Activated B cell treated with CpG ODN at 0.5 μM for 24 hours (primary cell): ENCODE results near the gene UBE2G2. TPM values are rescaled to one million over a fixed set of nuclear protein-coding genes. Genes with fewer than 3 reads are reported as not detected.

Experiments
- ATAC-seq: fragments of 200-7000 bp; cut with Tn5 transposase; one replicate; pipeline ENCODE4 v1.10.0; 2021; ENCODE audit warnings: low read depth, mild to moderate bottlenecking, moderate library complexity
- CTCF ChIA-PET: fragments of 350-600 bp; sonication (Branson Sonifier 250); formaldehyde crosslinking; loops from one replicate; lab custom pipeline; 2021; ENCODE audit warnings: antibody characterized with exemption; lab: Charles Lee
- POLR2A ChIA-PET: fragments of 350-600 bp; sonication (Branson Sonifier 250); formaldehyde crosslinking; loops from one replicate; lab custom pipeline; 2021; ENCODE audit warnings: antibody characterized with exemption; lab: Charles Lee
- DNase-seq: peaks from one replicate; pipeline ENCODE4 v3.0.0; 2022
- H3K27ac Mint-ChIP-seq: one replicate; pipeline ENCODE4 v1.8.0; 2020; ENCODE audit warnings: mixed read lengths
- H3K27me3 Mint-ChIP-seq: one replicate; pipeline ENCODE4 v1.8.0; 2021; ENCODE audit warnings: mixed read lengths
- H3K36me3 Mint-ChIP-seq: one replicate; pipeline ENCODE4 v1.8.0; 2021; ENCODE audit warnings: low read depth, mixed read lengths
- H3K4me1 Mint-ChIP-seq: one replicate; pipeline ENCODE4 v1.8.0; 2021; ENCODE audit warnings: mixed read lengths
- H3K4me3 Mint-ChIP-seq: one replicate; pipeline ENCODE4 v1.8.0; 2020; ENCODE audit warnings: mild to moderate bottlenecking, mixed read lengths
- H3K9me3 Mint-ChIP-seq: one replicate; pipeline ENCODE4 v1.8.0; 2020; ENCODE audit warnings: mixed read lengths
- intact Hi-C: fragments of 100-400 bp; cut with micrococcal nuclease; formaldehyde crosslinking; loops from one replicate; pipeline ENCODE4 v1.15.1; 2024
- total RNA-seq: library from RNA; stranded (reverse); gene quantifications from 2 replicates; pipeline ENCODE4 v1.2.3, GENCODE V29; 2022
- TF ChIP-seq, protein P1 (sequence below): fragments of 200-600 bp; IDR thresholded peaks from one replicate; pipeline ENCODE4 v1.8.0; 2022; ENCODE audit warnings: antibody characterized with exemption, mild to moderate bottlenecking

Gene UBE2G2
- total RNA-seq, 1 donor from 2014 or later = 108 TPM

- ATAC-seq (no peak), DNase-seq (no peak)
- Mint-ChIP-seq H3K4me3 (no peak overlapping the region), H3K27me3 (no peaks in the 10 kb centered on the region), H3K27ac (no peak overlapping the region), H3K4me1 (peaks cover 7% of the 10 kb centered on the region), H3K36me3 (peaks cover 20% of the 10 kb centered on the region), H3K9me3 (no peaks in the 10 kb centered on the region)
- intact Hi-C loops = no loop called here
- TF ChIP-seq, protein P1, sequence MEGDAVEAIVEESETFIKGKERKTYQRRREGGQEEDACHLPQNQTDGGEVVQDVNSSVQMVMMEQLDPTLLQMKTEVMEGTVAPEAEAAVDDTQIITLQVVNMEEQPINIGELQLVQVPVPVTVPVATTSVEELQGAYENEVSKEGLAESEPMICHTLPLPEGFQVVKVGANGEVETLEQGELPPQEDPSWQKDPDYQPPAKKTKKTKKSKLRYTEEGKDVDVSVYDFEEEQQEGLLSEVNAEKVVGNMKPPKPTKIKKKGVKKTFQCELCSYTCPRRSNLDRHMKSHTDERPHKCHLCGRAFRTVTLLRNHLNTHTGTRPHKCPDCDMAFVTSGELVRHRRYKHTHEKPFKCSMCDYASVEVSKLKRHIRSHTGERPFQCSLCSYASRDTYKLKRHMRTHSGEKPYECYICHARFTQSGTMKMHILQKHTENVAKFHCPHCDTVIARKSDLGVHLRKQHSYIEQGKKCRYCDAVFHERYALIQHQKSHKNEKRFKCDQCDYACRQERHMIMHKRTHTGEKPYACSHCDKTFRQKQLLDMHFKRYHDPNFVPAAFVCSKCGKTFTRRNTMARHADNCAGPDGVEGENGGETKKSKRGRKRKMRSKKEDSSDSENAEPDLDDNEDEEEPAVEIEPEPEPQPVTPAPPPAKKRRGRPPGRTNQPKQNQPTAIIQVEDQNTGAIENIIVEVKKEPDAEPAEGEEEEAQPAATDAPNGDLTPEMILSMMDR = no peak
- ChIA-PET POLR2A (no interaction called here), CTCF (no interaction called here)
Measured at GRCh38 chr21:44765231-44766013, 36.2 kb downstream of the UBE2G2 start.

DNA sequence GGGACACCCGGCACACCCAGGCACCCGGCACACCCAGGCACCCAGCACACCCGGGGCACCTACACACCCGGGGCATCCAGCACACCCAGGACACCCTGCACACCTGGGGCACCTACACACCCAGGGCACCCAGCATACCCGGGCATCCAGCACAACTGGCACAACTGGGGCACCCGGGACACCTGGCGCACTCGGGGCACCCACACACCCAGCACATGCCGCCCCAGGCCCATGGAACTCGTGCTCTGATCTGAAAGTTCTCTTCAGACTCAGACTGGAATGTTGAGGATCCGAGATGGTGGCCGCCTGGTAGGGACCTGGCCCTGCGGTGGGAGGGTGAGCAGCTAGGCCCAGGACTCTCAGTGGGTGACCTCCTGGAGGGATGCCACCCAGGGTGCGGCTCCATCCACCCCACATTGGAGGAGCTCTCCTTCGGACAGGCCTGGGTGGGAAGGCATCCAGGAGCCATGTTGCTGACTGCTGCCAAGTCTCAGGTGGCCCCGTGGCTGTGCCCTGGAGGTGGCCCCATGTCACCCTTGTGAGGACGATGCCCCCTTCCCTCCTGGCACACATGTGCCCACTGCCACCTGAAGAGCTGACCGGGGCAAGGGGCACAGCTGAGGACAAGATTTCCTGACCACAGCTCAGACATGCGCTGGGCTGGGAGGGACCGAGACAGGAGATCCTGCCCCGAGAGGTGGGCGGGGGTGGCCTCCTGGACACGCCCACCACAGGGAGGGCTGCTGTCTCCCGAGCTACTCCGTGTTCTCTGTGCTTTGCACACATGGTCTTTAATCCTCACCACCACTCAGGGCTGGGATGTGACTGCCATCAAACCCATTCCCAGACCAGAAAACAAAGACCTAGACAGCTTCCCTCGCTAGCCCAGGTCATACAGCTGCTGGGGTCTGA, 37.0 kb downstream of the UBE2G2 start:
- intact Hi-C loops = no loop called here
- CTCF ChIA-PET = no interaction called here
- ATAC-seq = no peak
- Mint-ChIP-seq H3K27me3 (no peaks in the 10 kb centered on the region), H3K36me3 (peaks cover 12% of the 10 kb centered on the region), H3K27ac (no peak overlapping the region), H3K4me3 (no peak overlapping the region), H3K9me3 (no peaks in the 10 kb centered on the region), H3K4me1 (peaks cover 7% of the 10 kb centered on the region)
- POLR2A ChIA-PET = no interaction called here
- DNase-seq = no peak
- TF ChIP-seq, protein P1 = no peak

DNA sequence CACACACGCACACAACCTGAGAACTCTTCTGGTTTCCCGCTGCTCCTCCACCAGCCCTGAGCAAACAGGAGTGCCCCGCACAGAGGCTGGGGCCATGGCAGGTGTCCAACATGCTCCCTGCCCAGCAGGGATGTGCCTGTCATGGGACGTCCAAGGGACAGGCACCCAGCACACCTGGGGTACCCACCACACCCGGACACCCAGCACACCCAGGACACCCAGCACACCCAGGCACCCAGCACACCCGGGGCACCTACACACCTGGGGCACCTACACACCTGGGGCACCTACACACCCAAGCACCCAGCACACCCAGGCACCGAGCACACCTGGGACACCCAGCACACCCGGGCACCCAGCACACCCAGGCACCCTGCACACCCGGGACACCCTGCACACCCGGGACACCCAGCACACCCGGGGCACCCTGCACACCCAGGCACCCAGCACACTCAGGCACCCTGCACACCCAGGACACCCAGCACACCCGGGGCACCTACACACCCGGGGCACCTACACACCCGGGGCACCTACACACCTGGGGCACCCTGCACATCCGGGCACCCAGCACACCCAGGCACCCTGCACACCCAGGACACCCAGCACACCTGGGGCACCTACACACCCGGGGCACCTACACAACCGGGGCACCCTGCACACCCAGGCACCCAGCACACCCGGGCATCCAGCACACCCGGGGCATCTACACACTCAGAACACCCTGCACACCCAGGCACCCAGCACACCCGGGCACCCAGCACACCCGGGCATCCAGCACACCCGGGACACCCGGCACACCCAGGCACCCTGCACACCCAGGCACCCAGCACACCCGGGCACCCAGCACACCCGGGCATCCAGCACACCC, 37.9 kb downstream of the UBE2G2 start:
- ATAC-seq (no peak), DNase-seq (no peak)
- no peaks in the 10 kb centered on the region for H3K9me3 Mint-ChIP-seq
- POLR2A ChIA-PET = no interaction called here
- TF ChIP-seq, protein P1 = no peak
- no peaks in the 10 kb centered on the region for H3K27me3 Mint-ChIP-seq
- peaks cover 5% of the 10 kb centered on the region for H3K36me3 Mint-ChIP-seq
- peaks cover 7% of the 10 kb centered on the region for H3K4me1 Mint-ChIP-seq
- no peak overlapping the region for H3K4me3 Mint-ChIP-seq
- no peak overlapping the region for H3K27ac Mint-ChIP-seq
- intact Hi-C loops = no loop called here
- CTCF ChIA-PET = no interaction called here

GRCh38 chr21:44763050-44763378, 38.6 kb downstream of the UBE2G2 start:
- TF ChIP-seq, protein P1 = no peak
- Mint-ChIP-seq H3K4me3 (no peak overlapping the region), H3K27me3 (no peaks in the 10 kb centered on the region), H3K27ac (no peak overlapping the region), H3K36me3 (no peaks in the 10 kb centered on the region), H3K9me3 (no peaks in the 10 kb centered on the region), H3K4me1 (peaks cover 7% of the 10 kb centered on the region)
- DNase-seq (no peak), ATAC-seq (no peak)
- CTCF ChIA-PET = no interaction called here
- intact Hi-C loops = no loop called here
- POLR2A ChIA-PET = no interaction called here
